Stimulated activated CD4-positive, alpha-beta T cell treated with anti-CD3 and anti-CD28 coated beads, Interleukin-12 subunit alpha, Interleukin-12 subunit beta, amount 100 ng/mL, for 4 hours (primary cell): ENCODE data around the gene P2RX6.
"Not testable (repeated sequence)": the region's sequence is repeated elsewhere in the genome, so short reads cannot be mapped to it uniquely, and the experiment has no call there.

Experiments
- DNase-seq: peaks from one replicate; pipeline ENCODE4 v3.0.0-alpha.2; 2020

The P2RX6 gene

GRCh38 chr22:20995329-20996030, 19.5 kb upstream of the P2RX6 start:
- DNase-seq: no peak

- no peak for DNase-seq
These were observed 18.9 kb upstream of the P2RX6 start for GRCh38 chr22:20996031-20996410.

GRCh38 chr22:20996598-20997535, 18.1 kb upstream of the P2RX6 start:
- DNase-seq: no peak

GRCh38 chr22:20997536-20998257, 17.3 kb upstream of the P2RX6 start:
- no peak for DNase-seq

- no peak for DNase-seq
These were observed 16.3 kb upstream of the P2RX6 start for GRCh38 chr22:20998411-20999336.

GRCh38 chr22:20999350-21000206, 15.4 kb upstream of the P2RX6 start:
- no peak for DNase-seq

GRCh38 chr22:21000207-21000986, 14.6 kb upstream of the P2RX6 start:
- no peak for DNase-seq

- no peak for DNase-seq
These were observed 13.9 kb upstream of the P2RX6 start for GRCh38 chr22:21000987-21001600.

GRCh38 chr22:21001601-21002325, 13.2 kb upstream of the P2RX6 start, which contains the start of gene THAP7:
Gene THAP7, minus strand, starts transcription at chr22:21002118. Its CDS starts 207 bp downstream, at chr22:21001911.
- peak; percentile 98 for DNase-seq

- DNase-seq: no peak
These were observed 11.2 kb upstream of the P2RX6 start for GRCh38 chr22:21003782-21004181.

GRCh38 chr22:21009208-21009607, 5.8 kb upstream of the P2RX6 start:
- DNase-seq: not testable (repeated sequence)

- DNase-seq: no peak
These were observed 5.1 kb upstream of the P2RX6 start for GRCh38 chr22:21009638-21010425.

- DNase-seq: no peak
These were observed 4.4 kb upstream of the P2RX6 start for GRCh38 chr22:21010426-21011113.

- DNase-seq: no peak
These were observed 2.2 kb upstream of the P2RX6 start for GRCh38 chr22:21012446-21013407.

- no peak for DNase-seq
These were observed 1.2 kb upstream of the P2RX6 start for GRCh38 chr22:21013657-21014201.

GRCh38 chr22:21014202-21014725, 701 bp upstream of the P2RX6 start:
- DNase-seq: peak; percentile 77
